ENCODE data around the gene ZC3H12D.

DNA sequence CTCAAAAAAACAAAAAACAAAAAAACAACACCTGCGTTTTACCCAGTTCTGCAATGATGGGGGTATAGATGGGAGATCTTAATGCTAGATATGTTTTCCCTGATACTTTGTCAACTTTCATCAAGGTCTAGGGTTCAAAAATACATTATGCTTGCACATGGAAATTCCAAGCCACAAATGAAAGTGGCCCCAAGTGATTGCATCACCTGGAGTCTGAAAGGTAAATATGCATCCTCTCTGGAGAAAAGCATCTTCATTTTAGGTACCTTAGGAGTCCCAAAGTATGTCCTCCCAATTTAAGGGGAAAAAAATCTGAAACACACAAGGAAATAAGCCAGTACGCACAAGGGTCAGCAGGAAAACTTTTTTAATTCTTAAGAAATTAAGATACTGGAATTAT is 12.6 kb upstream of the ZC3H12D start:
- TF ChIP-seq NCOR1 (IDR thresholded peaks at IDR 0.05) (no peak), SMC3 (conservative IDR thresholded peaks at IDR 0.05; ENCODE audit: insufficient read depth, low read depth, low read length) (no peak), MXI1 (IDR thresholded peaks at IDR 0.05; ENCODE audit: low read depth, low read length) (no peak), ZNF780A (CRISPR knock-in tag; IDR thresholded peaks at IDR 0.05) (no peak), SREBF2 (CRISPR knock-in tag; IDR thresholded peaks at IDR 0.05) (no peak)
- TF ChIP-seq, protein P1, sequence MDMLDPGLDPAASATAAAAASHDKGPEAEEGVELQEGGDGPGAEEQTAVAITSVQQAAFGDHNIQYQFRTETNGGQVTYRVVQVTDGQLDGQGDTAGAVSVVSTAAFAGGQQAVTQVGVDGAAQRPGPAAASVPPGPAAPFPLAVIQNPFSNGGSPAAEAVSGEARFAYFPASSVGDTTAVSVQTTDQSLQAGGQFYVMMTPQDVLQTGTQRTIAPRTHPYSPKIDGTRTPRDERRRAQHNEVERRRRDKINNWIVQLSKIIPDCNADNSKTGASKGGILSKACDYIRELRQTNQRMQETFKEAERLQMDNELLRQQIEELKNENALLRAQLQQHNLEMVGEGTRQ (CRISPR knock-in tag; IDR thresholded peaks at IDR 0.05): no peak
- TF ChIP-seq, protein P2, sequence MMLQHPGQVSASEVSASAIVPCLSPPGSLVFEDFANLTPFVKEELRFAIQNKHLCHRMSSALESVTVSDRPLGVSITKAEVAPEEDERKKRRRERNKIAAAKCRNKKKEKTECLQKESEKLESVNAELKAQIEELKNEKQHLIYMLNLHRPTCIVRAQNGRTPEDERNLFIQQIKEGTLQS (IDR thresholded peaks at IDR 0.05): peak; percentile 48
- TF ChIP-seq, protein P2 (CRISPR knock-in tag; conservative IDR thresholded peaks at IDR 0.05): no peak
- TF ChIP-seq, protein P3, sequence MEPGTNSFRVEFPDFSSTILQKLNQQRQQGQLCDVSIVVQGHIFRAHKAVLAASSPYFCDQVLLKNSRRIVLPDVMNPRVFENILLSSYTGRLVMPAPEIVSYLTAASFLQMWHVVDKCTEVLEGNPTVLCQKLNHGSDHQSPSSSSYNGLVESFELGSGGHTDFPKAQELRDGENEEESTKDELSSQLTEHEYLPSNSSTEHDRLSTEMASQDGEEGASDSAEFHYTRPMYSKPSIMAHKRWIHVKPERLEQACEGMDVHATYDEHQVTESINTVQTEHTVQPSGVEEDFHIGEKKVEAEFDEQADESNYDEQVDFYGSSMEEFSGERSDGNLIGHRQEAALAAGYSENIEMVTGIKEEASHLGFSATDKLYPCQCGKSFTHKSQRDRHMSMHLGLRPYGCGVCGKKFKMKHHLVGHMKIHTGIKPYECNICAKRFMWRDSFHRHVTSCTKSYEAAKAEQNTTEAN (CRISPR knock-in tag; IDR thresholded peaks at IDR 0.05): no peak

Data from K562 (cell line).